Measurements from ENCODE around the gene TMPRSS13. TPM values are rescaled to one million over a fixed set of nuclear protein-coding genes. Genes with fewer than 3 reads are reported as not detected.

Gene TMPRSS13
- total RNA-seq, 3 donors from 2014 or later (not counting 1 experiment from before 2014, with no cell fraction given) = 1.6 to 1.8 (median 1.8) TPM

GRCh38 chr11:117953024-117953671 is 23.9 kb upstream of the TMPRSS13 start:
- H3K9me3 Mint-ChIP-seq = peaks cover 0 to 3% of the 10 kb centered on the region in 2 donors
- H3K27ac Mint-ChIP-seq = peak overlapping the region; percentile 89 to 96
- peaks cover 66% of the 10 kb centered on the region for H3K4me1 ChIP-seq (ENCODE audit: control insufficient read depth, insufficient read depth, low read length)
- no peaks in the 10 kb centered on the region for H3K36me3 ChIP-seq (ENCODE audit: control insufficient read depth, insufficient read depth, low read length)
- H3K27me3 Mint-ChIP-seq (ENCODE audit: low read depth in 2 of 2) = no peaks in the 10 kb centered on the region
- peaks cover 68 to 72% of the 10 kb centered on the region in 2 donors for H3K4me1 Mint-ChIP-seq
- H3K4me3 ChIP-seq (ENCODE audit: low read length) = peak overlapping the region; percentile 11
- ATAC-seq (peak; percentile 38 to 46 (median 41)), DNase-seq (peak in 1 of 2 donors; percentile 76)
- peaks cover 16% of the 10 kb centered on the region for H3K36me3 Mint-ChIP-seq
- H3K27ac ChIP-seq (ENCODE audit: low read length) = peak overlapping the region; percentile 66
- H3K9me3 ChIP-seq (ENCODE audit: control insufficient read depth, insufficient read depth, low read length) = no peaks in the 10 kb centered on the region
- intact Hi-C loops (cut with micrococcal nuclease) = loop anchor here (1.0 to 2.0 kb wide), 2 partner anchors 16 to 54 kb away; no protein-coding TSS in a partner anchor
- peak overlapping the region; percentile 68 for H3K4me3 Mint-ChIP-seq
- TF ChIP-seq CTCF (IDR thresholded peaks at IDR 0.05) = no peak
- H3K27me3 ChIP-seq (ENCODE audit: control insufficient read depth, insufficient read depth, low read length) = no peaks in the 10 kb centered on the region
- 84% methylated on average over 3 of the region's 3 CpGs for WGBS (ENCODE audit: insufficient coverage)

GRCh38 chr11:117950993-117951961 is 22.1 kb upstream of the TMPRSS13 start:
- TF ChIP-seq CTCF (IDR thresholded peaks at IDR 0.05) = no peak
- peak overlapping the region; percentile 96 for H3K4me3 Mint-ChIP-seq
- no peaks in the 10 kb centered on the region for H3K9me3 ChIP-seq (ENCODE audit: control insufficient read depth, insufficient read depth, low read length)
- no peaks in the 10 kb centered on the region for H3K9me3 Mint-ChIP-seq
- ATAC-seq (peak; percentile 55 to 70 (median 57)), DNase-seq (peak in 1 of 2 donors; percentile 77)
- peaks cover 82% of the 10 kb centered on the region for H3K4me1 ChIP-seq (ENCODE audit: control insufficient read depth, insufficient read depth, low read length)
- intact Hi-C loops (cut with micrococcal nuclease) = loop anchor here (1.0 kb wide), 2 partner anchors 35 to 102 kb away; partner anchors contain the start of gene IL10RA
- WGBS (ENCODE audit: insufficient coverage) = 31% methylated on average over 15 of the region's 15 CpGs
- H3K27me3 ChIP-seq (ENCODE audit: control insufficient read depth, insufficient read depth, low read length) = no peaks in the 10 kb centered on the region
- H3K27ac ChIP-seq (ENCODE audit: low read length) = peak overlapping the region; percentile 64
- H3K36me3 Mint-ChIP-seq = peaks cover 1% of the 10 kb centered on the region
- H3K4me1 Mint-ChIP-seq = peaks cover 77 to 79% of the 10 kb centered on the region in 2 donors
- peak overlapping the region; percentile 89 to 96 for H3K27ac Mint-ChIP-seq
- H3K4me3 ChIP-seq (ENCODE audit: low read length) = peak overlapping the region; percentile 11
- H3K36me3 ChIP-seq (ENCODE audit: control insufficient read depth, insufficient read depth, low read length) = no peaks in the 10 kb centered on the region
- H3K27me3 Mint-ChIP-seq (ENCODE audit: low read depth in 2 of 2) = no peaks in the 10 kb centered on the region

- WGBS (ENCODE audit: insufficient coverage) = 3% methylated on average over 4 of the region's 5 CpGs
Observed at GRCh38 chr11:117950301-117950700, 21.1 kb upstream of the TMPRSS13 start.

More at GRCh38 chr11:117950301-117950700, 21.1 kb upstream of the TMPRSS13 start:
- Histone ChIP-seq H3K36me3 (ENCODE audit: control insufficient read depth, insufficient read depth, low read length) (no peaks in the 10 kb centered on the region), H3K27ac (ENCODE audit: low read length) (peak overlapping the region; percentile 64), H3K27me3 (ENCODE audit: control insufficient read depth, insufficient read depth, low read length) (no peaks in the 10 kb centered on the region), H3K4me1 (ENCODE audit: control insufficient read depth, insufficient read depth, low read length) (peaks cover 82% of the 10 kb centered on the region), H3K4me3 (ENCODE audit: low read length) (no peak overlapping the region), H3K9me3 (ENCODE audit: control insufficient read depth, insufficient read depth, low read length) (no peaks in the 10 kb centered on the region)
- ATAC-seq = peak; percentile 60 to 78 (median 75)
- H3K27ac Mint-ChIP-seq = peak overlapping the region; percentile 89 to 96
- no peaks in the 10 kb centered on the region for H3K36me3 Mint-ChIP-seq
- peaks cover 71 to 74% of the 10 kb centered on the region in 2 donors for H3K4me1 Mint-ChIP-seq
- H3K4me3 Mint-ChIP-seq = peak overlapping the region; percentile 96
- no peaks in the 10 kb centered on the region for H3K27me3 Mint-ChIP-seq (ENCODE audit: low read depth in 2 of 2)
- DNase-seq = peak; percentile 40 to 89
- intact Hi-C loops (cut with micrococcal nuclease) = loop anchor here (1.0 kb wide), 2 partner anchors 36 to 103 kb away; partner anchors contain the start of gene IL10RA
- TF ChIP-seq CTCF (IDR thresholded peaks at IDR 0.05) = peak; percentile 19
- H3K9me3 Mint-ChIP-seq = no peaks in the 10 kb centered on the region

Data from natural killer cell (primary cell).